Muscle layer of colon (tissue), 2 donors: ENCODE data around the gene IKZF4.
"Not testable (repeated sequence)": the region's sequence is repeated elsewhere in the genome, so short reads cannot be mapped to it uniquely, and the experiment has no call there.

Experiments used
- H3K27ac ChIP-seq: one replicate; pipeline ENCODE4 v1.7.0; 2013; ENCODE audit warnings: low read depth, mild to moderate bottlenecking, low read length, moderate library complexity
- H3K27me3 ChIP-seq, 2 donors: one replicate each; pipeline ENCODE4 v1.7.0; 2013; ENCODE audit warnings: low read length in 2 of 2, mild to moderate bottlenecking in 2 of 2; ENCODE audit not compliant: insufficient read depth in 2 of 2, control insufficient read depth in 1 of 2
- H3K36me3 ChIP-seq: one replicate; pipeline ENCODE4 v1.7.0; 2013; ENCODE audit warnings: mild to moderate bottlenecking, low read length; ENCODE audit not compliant: insufficient read depth
- H3K4me1 ChIP-seq: one replicate; pipeline ENCODE4 v1.7.0; 2013; ENCODE audit warnings: mild to moderate bottlenecking, low read length; ENCODE audit not compliant: insufficient read depth
- H3K4me3 ChIP-seq, 2 donors: one replicate each; pipeline ENCODE4 v1.7.0; 2013; ENCODE audit warnings: low read length in 2 of 2, low read depth in 1 of 2, mild to moderate bottlenecking in 1 of 2, moderate library complexity in 1 of 2
- H3K9ac ChIP-seq: one replicate; pipeline ENCODE4 v1.7.0; 2013; ENCODE audit warnings: low read length
- H3K9me3 ChIP-seq: one replicate; pipeline ENCODE4 v1.7.0; 2013; ENCODE audit warnings: mild to moderate bottlenecking, low read length
- donor health status: abdominal sarcoma.
- donor health status: Adenocarcinoma of cecum.

IKZF4 gene

DNA sequence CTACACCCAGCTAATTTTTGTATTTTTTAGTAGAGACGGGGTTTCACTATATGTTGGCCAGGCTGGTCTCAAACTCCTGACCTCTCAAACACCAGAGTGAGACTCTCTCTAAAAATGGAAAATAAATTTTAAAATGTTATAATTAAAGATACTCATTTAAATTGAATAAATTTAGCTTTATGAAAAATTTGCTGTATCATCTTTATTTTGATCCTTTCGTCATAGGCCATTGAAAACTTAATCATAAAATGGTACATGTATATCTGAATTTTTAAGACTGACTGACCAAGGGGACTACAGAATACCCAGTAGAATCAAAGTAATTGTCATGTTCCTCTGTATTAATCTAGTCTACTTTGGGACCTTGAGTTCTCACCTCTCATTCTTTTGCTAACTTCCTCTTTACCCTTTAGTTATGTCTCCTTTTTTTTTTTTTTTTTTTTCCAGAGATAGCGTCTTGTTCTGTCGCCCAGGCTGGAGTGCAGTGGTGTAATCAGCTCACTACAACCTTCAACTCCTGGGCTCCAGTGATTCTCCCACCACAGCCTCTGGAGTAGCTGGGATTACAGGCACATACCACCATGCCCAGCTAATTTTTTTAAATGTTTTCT lies 37.5 kb upstream of the IKZF4 start:
- H3K4me1 ChIP-seq, result no peaks in the 10 kb centered on the region
- no peak overlapping the region for H3K9ac ChIP-seq
- no peak overlapping the region for H3K27ac ChIP-seq
- H3K4me3 ChIP-seq, result no peak overlapping the region
- H3K36me3 ChIP-seq, result peaks cover 30% of the 10 kb centered on the region
- H3K9me3 ChIP-seq, result no peaks in the 10 kb centered on the region
- H3K27me3 ChIP-seq, result no peaks in the 10 kb centered on the region

GRCh38 chr12:55984861-55985260 lies 36.0 kb upstream of the IKZF4 start:
- H3K27me3 ChIP-seq, result no peaks in the 10 kb centered on the region
- H3K27ac ChIP-seq, result no peak overlapping the region
- no peak overlapping the region for H3K4me3 ChIP-seq
- H3K9me3 ChIP-seq, result no peaks in the 10 kb centered on the region
- peaks cover 38% of the 10 kb centered on the region for H3K36me3 ChIP-seq
- no peaks in the 10 kb centered on the region for H3K4me1 ChIP-seq
- H3K9ac ChIP-seq, result no peak overlapping the region

DNA sequence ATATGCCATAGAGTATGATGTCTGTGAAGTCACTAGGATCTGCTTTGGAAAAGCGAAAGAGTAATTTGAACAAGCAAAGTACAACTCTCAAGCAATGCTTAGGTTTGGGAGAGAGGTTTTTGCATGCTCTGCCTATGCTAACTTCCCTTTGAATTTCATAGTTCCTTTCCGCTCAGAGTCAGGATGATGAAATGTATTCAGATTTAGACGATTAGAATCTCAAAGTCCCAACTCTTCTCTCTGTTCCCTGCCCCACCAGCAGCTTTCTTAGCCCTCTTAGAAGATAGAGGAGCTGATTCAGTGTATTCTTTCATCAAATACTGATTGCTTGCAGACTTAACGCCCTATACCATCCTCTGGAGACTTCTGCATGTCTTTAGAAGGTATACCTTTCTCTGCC lies 35.5 kb upstream of the IKZF4 start:
- no peak overlapping the region for H3K4me3 ChIP-seq
- H3K9me3 ChIP-seq, result no peaks in the 10 kb centered on the region
- no peak overlapping the region for H3K27ac ChIP-seq
- H3K9ac ChIP-seq, result no peak overlapping the region
- no peaks in the 10 kb centered on the region for H3K27me3 ChIP-seq
- peaks cover 40% of the 10 kb centered on the region for H3K36me3 ChIP-seq
- no peaks in the 10 kb centered on the region for H3K4me1 ChIP-seq

GRCh38 chr12:55985976-55986375 lies 34.9 kb upstream of the IKZF4 start:
- not testable (repeated sequence) for H3K4me1 ChIP-seq, H3K4me3 ChIP-seq, H3K27me3 ChIP-seq, H3K27ac ChIP-seq, H3K9me3 ChIP-seq, H3K9ac ChIP-seq
- H3K36me3 ChIP-seq, result peaks cover 42% of the 10 kb centered on the region

DNA sequence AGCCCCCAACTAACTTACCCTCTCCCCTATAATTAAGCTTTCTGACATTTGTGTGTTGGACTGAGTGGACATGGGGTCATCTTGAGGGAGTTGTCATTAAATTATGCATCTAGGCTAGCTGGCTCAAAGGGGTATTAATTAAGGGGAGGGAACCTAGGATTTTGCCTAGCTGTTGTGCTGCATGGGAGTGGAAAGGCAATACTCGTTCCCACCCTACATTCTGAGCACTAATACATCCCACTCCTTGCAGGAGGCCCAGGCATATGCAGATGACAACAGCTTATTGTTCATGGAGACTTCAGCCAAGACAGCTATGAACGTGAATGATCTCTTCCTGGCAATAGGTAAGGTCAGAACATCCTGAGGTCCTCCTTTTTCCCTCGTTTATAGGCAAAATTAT lies 29.7 kb upstream of the IKZF4 start:
- no peak overlapping the region for H3K9ac ChIP-seq
- H3K27me3 ChIP-seq, result no peaks in the 10 kb centered on the region
- H3K4me3 ChIP-seq, result no peak overlapping the region
- H3K4me1 ChIP-seq, result peaks cover 2% of the 10 kb centered on the region
- no peak overlapping the region for H3K27ac ChIP-seq
- H3K36me3 ChIP-seq, result peaks cover 57% of the 10 kb centered on the region
- no peaks in the 10 kb centered on the region for H3K9me3 ChIP-seq

DNA sequence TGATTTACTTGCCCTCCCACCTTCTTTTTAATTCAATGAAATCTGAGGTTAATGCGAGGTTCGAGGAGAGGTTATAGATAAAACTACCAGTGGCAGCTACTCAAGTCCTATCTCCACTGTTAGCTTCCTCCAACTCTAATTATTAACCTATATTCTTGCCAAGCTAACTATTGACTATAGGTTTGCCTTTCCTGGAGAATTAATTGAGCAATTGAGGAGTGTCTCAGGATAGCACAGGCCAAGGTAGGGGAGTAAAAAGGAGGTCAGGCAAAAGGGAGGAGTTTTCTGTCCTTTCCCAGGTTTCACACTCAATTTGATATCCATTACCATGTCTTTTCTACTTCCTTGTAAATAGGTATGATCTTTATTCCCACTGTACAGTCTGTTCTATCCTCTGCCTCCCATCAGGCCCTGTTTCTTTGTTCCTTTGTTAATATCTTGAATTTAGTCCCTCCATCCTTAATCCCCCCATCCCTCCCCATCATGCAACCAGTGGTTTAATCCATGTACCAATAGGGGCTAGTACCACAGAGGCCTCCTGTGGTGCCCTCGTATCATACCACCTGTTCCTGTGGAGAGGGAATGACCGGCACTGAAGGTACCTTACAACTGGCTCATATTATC lies 27.5 kb upstream of the IKZF4 start:
- H3K27ac ChIP-seq, result no peak overlapping the region
- peaks cover 53% of the 10 kb centered on the region for H3K36me3 ChIP-seq
- no peaks in the 10 kb centered on the region for H3K27me3 ChIP-seq
- H3K9ac ChIP-seq, result no peak overlapping the region
- H3K9me3 ChIP-seq, result no peaks in the 10 kb centered on the region
- H3K4me3 ChIP-seq, result no peak overlapping the region
- H3K4me1 ChIP-seq, result peaks cover 15% of the 10 kb centered on the region

DNA sequence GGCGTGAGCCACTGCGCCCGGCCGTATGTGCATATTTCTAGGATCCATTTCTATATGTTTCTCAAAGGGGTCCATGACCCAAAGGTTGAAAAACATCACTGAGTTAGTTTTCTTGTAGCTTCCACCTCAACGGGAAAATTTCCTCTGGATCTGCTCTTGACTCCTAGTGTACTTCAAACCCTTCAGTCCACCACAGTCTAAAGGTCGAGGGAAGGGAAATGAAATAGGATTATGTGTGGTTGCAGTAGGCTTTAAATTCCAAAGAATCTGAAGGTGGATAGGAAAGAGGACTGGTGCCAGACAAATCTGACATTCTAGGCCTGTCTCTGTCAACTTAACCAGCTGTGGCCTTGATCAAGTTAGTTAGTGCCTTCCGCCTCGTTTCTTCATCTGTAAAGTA lies 25.5 kb upstream of the IKZF4 start:
- Histone ChIP-seq H3K27ac (no peak overlapping the region), H3K27me3 (no peaks in the 10 kb centered on the region), H3K9me3 (no peaks in the 10 kb centered on the region), H3K4me1 (peaks cover 15% of the 10 kb centered on the region), H3K9ac (no peak overlapping the region), H3K36me3 (peaks cover 40% of the 10 kb centered on the region), H3K4me3 (no peak overlapping the region)

DNA sequence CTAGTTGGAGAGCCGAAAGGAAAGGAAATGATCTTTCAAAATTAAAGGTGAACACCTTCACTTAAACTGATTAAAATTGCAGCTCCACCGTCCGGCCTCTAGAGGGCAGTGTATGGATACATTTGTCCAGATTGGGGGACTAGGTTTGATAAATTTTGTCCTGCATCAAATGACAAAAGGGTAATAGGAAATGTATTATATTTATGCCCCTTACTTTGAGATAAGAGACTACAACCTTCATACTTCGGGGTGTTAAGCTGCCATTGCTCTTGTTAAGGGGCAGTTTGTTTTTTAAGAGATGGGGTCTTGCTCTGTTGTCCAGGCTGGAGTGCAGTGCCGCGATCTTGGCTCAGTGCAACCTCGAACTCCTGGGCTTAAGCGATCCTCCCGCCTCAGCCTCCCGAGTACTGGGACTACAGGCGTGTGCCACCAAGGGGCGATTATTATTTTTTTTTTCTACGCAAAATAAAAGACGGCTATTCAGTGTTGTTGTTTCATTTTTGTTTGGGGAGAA lies 24.6 kb upstream of the IKZF4 start:
- peak overlapping the region; percentile 45 for H3K9ac ChIP-seq
- H3K9me3 ChIP-seq, result no peaks in the 10 kb centered on the region
- peaks cover 15% of the 10 kb centered on the region for H3K4me1 ChIP-seq
- peak overlapping the region; percentile 91 for H3K27ac ChIP-seq
- peaks cover 31% of the 10 kb centered on the region for H3K36me3 ChIP-seq
- H3K4me3 ChIP-seq, result peak overlapping the region; percentile 55 to 97
- no peaks in the 10 kb centered on the region for H3K27me3 ChIP-seq

DNA sequence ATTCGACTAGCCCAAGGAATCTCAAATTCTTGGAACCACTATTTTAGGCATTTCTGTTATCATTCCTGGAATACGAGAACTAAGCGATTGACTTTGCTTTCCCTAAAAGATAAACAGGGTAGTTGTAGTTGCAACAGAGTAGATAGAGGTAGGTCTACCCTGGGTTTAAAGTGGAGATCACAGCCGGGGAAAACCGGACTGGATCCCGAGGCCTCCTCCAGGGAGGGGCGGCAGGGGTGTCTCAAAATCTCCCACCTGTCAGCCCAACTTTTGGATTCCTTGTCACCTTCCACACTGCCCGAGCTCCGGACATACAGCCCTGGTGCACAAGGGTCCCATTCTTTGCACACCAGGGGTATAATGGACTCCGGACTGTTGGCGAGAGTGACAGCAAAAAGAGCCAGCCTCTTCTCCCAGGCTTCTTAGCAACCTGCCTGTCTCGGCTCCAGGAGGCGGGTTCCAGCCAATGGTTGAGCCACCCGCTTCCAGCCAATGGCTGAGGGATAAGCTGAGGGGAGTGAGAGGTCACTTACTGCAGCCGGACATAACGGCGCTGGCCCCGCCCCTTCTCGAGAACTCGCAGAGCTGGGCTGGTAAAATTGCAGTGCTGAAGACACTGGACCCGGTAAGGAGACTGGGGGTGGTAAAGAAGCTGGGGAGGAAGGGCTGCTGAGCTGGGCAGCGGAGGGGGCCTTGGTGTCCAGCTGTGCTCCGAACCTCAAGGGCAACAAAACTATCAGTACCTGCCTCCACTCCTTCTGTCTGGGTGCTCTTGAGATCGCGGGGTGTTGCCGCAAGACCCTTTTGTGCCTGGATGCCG lies 23.9 kb upstream of the IKZF4 start, which contains the start of gene SUOX:
Gene SUOX, plus strand, starts transcription at position 562 of the 820 bp plus-strand sequence. CDS start 4,946 bp downstream, outside the sequence.
- Histone ChIP-seq H3K36me3 (peaks cover 31% of the 10 kb centered on the region), H3K27ac (peak within 1 kb of the TSS; percentile 91), H3K9me3 (no peaks in the 10 kb centered on the region), H3K9ac (peak within 1 kb of the TSS; percentile 88), H3K27me3 (no peaks in the 10 kb centered on the region), H3K4me3 (peak within 1 kb of the TSS; percentile 55 to 97), H3K4me1 (peaks cover 15% of the 10 kb centered on the region)

GRCh38 chr12:55997535-55997859 lies 23.3 kb upstream of the IKZF4 start:
- H3K4me1 ChIP-seq, result peaks cover 15% of the 10 kb centered on the region
- H3K4me3 ChIP-seq, result peak overlapping the region; percentile 55 to 97
- H3K36me3 ChIP-seq, result peaks cover 31% of the 10 kb centered on the region
- H3K9ac ChIP-seq, result peak overlapping the region; percentile 88
- H3K27me3 ChIP-seq, result no peaks in the 10 kb centered on the region
- H3K27ac ChIP-seq, result peak overlapping the region; percentile 79
- no peaks in the 10 kb centered on the region for H3K9me3 ChIP-seq

- H3K36me3 ChIP-seq, result peaks cover 22% of the 10 kb centered on the region
- H3K4me1 ChIP-seq, result peaks cover 15% of the 10 kb centered on the region
- not testable (repeated sequence) for H3K9ac ChIP-seq, H3K9me3 ChIP-seq, H3K27ac ChIP-seq, H3K4me3 ChIP-seq, H3K27me3 ChIP-seq
Observed at GRCh38 chr12:55999522-55999921, 21.3 kb upstream of the IKZF4 start.
